ENCODE measurements around the gene H1-8. TPM values are rescaled to one million over a fixed set of nuclear protein-coding genes. Genes with fewer than 3 reads are reported as not detected.

H1-8 gene
- total and polyA plus RNA-seq, 8 donors = not detected

GRCh38 chr3:129549805-129550204 is 6.8 kb downstream of the H1-8 start:
- TF ChIP-seq, protein P1, sequence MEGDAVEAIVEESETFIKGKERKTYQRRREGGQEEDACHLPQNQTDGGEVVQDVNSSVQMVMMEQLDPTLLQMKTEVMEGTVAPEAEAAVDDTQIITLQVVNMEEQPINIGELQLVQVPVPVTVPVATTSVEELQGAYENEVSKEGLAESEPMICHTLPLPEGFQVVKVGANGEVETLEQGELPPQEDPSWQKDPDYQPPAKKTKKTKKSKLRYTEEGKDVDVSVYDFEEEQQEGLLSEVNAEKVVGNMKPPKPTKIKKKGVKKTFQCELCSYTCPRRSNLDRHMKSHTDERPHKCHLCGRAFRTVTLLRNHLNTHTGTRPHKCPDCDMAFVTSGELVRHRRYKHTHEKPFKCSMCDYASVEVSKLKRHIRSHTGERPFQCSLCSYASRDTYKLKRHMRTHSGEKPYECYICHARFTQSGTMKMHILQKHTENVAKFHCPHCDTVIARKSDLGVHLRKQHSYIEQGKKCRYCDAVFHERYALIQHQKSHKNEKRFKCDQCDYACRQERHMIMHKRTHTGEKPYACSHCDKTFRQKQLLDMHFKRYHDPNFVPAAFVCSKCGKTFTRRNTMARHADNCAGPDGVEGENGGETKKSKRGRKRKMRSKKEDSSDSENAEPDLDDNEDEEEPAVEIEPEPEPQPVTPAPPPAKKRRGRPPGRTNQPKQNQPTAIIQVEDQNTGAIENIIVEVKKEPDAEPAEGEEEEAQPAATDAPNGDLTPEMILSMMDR (IDR thresholded peaks at IDR 0.05) = no peak
- TF ChIP-seq POLR2A (IDR thresholded peaks at IDR 0.05) (no peak), POLR2AphosphoS5 (IDR thresholded peaks at IDR 0.05) (no peak), EP300 (IDR thresholded peaks at IDR 0.05) (no peak)
- Histone ChIP-seq H3K9me3 (no peaks in the 10 kb centered on the region), H3K27me3 (no peaks in the 10 kb centered on the region), H3K4me3 (no peak overlapping the region), H3K36me3 (no peaks in the 10 kb centered on the region), H3K4me1 (peaks cover 11 to 21% (median 13%) of the 10 kb centered on the region in 4 donors), H3K27ac (no peak overlapping the region)
- intact Hi-C loops (cut with DNase I; ENCODE audit: low total_unique reads) = no loop called here
- DNase-seq = no peak
- 74 to 95% (median 88%) methylated on average over 3 of the region's 3 CpGs for WGBS, 5 donors

GRCh38 chr3:129552287-129553050 is 9.5 kb downstream of the H1-8 start:
- intact Hi-C loops (cut with DNase I; ENCODE audit: low total_unique reads) = no loop called here
- DNase-seq = no peak
- no peak overlapping the region for H3K27ac ChIP-seq

GRCh38 chr3:129553171-129553570 is 10.2 kb downstream of the H1-8 start:
- intact Hi-C loops (cut with DNase I; ENCODE audit: low total_unique reads) = no loop called here

More at GRCh38 chr3:129552287-129553050, 9.5 kb downstream of the H1-8 start:
- Histone ChIP-seq H3K27me3 (no peaks in the 10 kb centered on the region), H3K4me1 (peaks cover 18 to 45% (median 23%) of the 10 kb centered on the region in 4 donors), H3K9me3 (no peaks in the 10 kb centered on the region), H3K4me3 (no peak overlapping the region), H3K36me3 (peaks cover 14 to 21% (median 20%) of the 10 kb centered on the region in 4 donors)
- TF ChIP-seq POLR2AphosphoS5 (IDR thresholded peaks at IDR 0.05) (no peak), POLR2A (IDR thresholded peaks at IDR 0.05) (no peak), EP300 (IDR thresholded peaks at IDR 0.05) (no peak)
- TF ChIP-seq, protein P1 (IDR thresholded peaks at IDR 0.05) = no peak
- 66 to 77% (median 76%) methylated on average over 10 of the region's 10 CpGs for WGBS, 5 donors

GRCh38 chr3:129553719-129554118 is 10.7 kb downstream of the H1-8 start:
- Histone ChIP-seq H3K4me3 (no peak overlapping the region), H3K27ac (no peak overlapping the region), H3K36me3 (peaks cover 17 to 32% (median 31%) of the 10 kb centered on the region in 4 donors), H3K9me3 (no peaks in the 10 kb centered on the region), H3K4me1 (peaks cover 24 to 56% (median 30%) of the 10 kb centered on the region in 4 donors), H3K27me3 (no peaks in the 10 kb centered on the region)
- 19 to 41% (median 23%) methylated on average over 15 of the region's 15 CpGs for WGBS, 5 donors
- TF ChIP-seq, protein P1 (IDR thresholded peaks at IDR 0.05) = no peak
- TF ChIP-seq EP300 (IDR thresholded peaks at IDR 0.05) (no peak), POLR2AphosphoS5 (IDR thresholded peaks at IDR 0.05) (no peak), POLR2A (IDR thresholded peaks at IDR 0.05) (no peak)
- no peak for DNase-seq
- intact Hi-C loops (cut with DNase I; ENCODE audit: low total_unique reads) = no loop called here

More at GRCh38 chr3:129553171-129553570, 10.2 kb downstream of the H1-8 start:
- Histone ChIP-seq H3K36me3 (peaks cover 14 to 27% (median 26%) of the 10 kb centered on the region in 4 donors), H3K4me1 (peaks cover 19 to 51% (median 26%) of the 10 kb centered on the region in 4 donors), H3K27me3 (no peaks in the 10 kb centered on the region), H3K27ac (no peak overlapping the region), H3K9me3 (no peaks in the 10 kb centered on the region), H3K4me3 (no peak overlapping the region)
- no peak for TF ChIP-seq EP300 (IDR thresholded peaks at IDR 0.05)
- TF ChIP-seq, protein P1 (IDR thresholded peaks at IDR 0.05) = no peak
- no peak for TF ChIP-seq POLR2AphosphoS5 (IDR thresholded peaks at IDR 0.05)
- TF ChIP-seq POLR2A (IDR thresholded peaks at IDR 0.05) = no peak
- 62 to 73% (median 72%) methylated on average over 1 to 6 of the region's 6 CpGs for WGBS, 5 donors
- no peak for DNase-seq
